Airway epithelial cell (primary cell): ENCODE data around the gene LYG2. TPM values are rescaled to one million over a fixed set of nuclear protein-coding genes. Genes with fewer than 3 reads are reported as not detected.

Source experiments
- total RNA-seq: library from RNA; depleted of rRNA; stranded (reverse); fragments of >200 nt; gene quantifications from 2 replicates; pipeline ENCODE4 v1.2.3, GENCODE V29; 2015

The LYG2 gene, protein sequence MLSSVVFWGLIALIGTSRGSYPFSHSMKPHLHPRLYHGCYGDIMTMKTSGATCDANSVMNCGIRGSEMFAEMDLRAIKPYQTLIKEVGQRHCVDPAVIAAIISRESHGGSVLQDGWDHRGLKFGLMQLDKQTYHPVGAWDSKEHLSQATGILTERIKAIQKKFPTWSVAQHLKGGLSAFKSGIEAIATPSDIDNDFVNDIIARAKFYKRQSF
- not detected in 2 replicates for total RNA-seq

GRCh38 chr2:99255491-99256318, at the start of gene LYG2:
TSS of gene LYG2 (minus strand) at chr2:99255666. CDS start at chr2:99254260, 1,406 bp downstream.

DNA sequence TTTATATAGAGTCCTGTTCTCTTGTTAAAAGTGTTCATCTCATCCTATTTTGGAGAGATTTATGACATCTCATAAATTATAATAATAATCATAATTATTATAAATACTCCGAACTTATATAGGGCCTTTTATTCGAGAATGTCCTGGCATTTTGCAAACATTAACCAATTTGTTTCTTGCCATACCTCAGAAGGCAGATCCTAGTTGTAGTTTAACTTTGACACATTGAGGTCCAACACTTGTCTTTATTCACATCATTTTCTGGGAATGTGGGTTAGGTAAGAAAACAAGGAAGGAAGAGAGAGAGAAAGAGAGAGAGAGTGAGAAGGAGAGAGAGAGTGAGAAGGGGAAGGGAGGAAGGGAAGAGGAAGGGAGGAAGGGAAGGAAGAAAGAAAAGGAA, 45.6 kb upstream of the LYG2 start, which contains the start of gene LYG1:
Gene LYG1 (minus strand): TSS at position 101 of the 400 bp plus-strand sequence. CDS start 5,527 bp downstream, outside the sequence.

Other genes starting within 250 kb of the LYG2 start
- gene C2orf15, start 114.0 kb downstream of the LYG2 start, total RNA-seq = 1.5 and 1.6 TPM in 2 replicates
- gene TSGA10, start 100.7 kb downstream of the LYG2 start, total RNA-seq = 1.3 and 4.7 TPM in 2 replicates
- 2.0 and 4.1 TPM in 2 replicates for gene LIPT1, start 100.7 kb downstream of the LYG2 start, total RNA-seq
- gene MITD1, start 74.6 kb downstream of the LYG2 start, total RNA-seq = 27.4 and 28.1 TPM in 2 replicates
- 33.0 and 49.4 TPM in 2 replicates for gene MRPL30, start 74.5 kb downstream of the LYG2 start, total RNA-seq
- gene LYG1, start 45.5 kb upstream of the LYG2 start, total RNA-seq = not detected in 2 replicates
- gene TXNDC9, start 80.7 kb upstream of the LYG2 start, total RNA-seq = 39.0 and 53.2 TPM in 2 replicates
- gene EIF5B, start 81.7 kb upstream of the LYG2 start, total RNA-seq = 26.0 and 32.0 TPM in 2 replicates
- 12.1 and 19.4 TPM in 2 replicates for gene REV1, start 234.4 kb upstream of the LYG2 start, total RNA-seq